ENCODE results near the gene PRKCE.
"Not testable (repeated sequence)": the region's sequence is repeated elsewhere in the genome, so short reads cannot be mapped to it uniquely, and the experiment has no call there.

PRKCE gene

GRCh38 chr2:45669032-45669486 is 17.6 kb downstream of the PRKCE start:
- no peak for DNase-seq (ENCODE audit: low read depth)

- no peak for DNase-seq (ENCODE audit: low read depth)
Observed at GRCh38 chr2:45670646-45671045, 19.2 kb downstream of the PRKCE start.

- no peak for DNase-seq (ENCODE audit: low read depth)
Observed at GRCh38 chr2:45672138-45672537, 20.7 kb downstream of the PRKCE start.

DNA sequence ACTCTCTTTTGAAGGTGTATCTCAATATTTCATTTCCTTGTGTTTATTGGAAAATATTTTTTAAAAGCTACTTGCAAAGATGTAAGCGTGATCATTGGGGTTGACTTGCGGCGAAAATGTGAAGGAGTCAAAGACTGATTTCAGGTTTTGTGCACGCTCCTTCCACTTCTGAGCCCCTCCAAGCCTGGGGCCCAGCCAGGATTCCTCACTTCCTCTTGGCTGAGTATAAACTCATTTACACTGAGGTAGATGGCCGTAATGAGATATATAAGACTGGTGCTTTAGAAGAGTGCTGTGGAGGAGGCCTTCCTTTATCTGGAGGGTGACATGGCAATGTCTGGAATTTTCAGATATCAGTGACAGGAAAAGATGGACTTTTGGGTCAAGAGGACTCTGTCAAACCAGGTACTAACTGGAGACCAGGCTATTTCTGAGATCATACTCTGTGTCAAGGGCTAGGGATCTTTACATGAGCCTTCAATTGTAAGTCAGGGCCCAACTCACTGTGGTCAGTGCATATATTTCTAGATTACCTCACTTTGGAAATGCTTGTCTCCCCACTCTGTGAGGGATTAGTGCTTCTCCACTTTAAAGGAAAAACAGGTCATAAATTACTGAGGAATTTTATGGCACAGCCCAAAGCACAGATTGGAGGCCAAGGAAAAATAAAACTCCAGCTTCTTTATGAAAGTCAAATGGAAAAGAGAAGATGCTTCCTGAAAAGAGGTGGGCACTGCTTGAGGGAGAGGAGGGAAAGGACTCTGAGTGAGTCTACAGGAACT is 22.8 kb downstream of the PRKCE start:
- DNase-seq (ENCODE audit: low read depth) = no peak

DNA sequence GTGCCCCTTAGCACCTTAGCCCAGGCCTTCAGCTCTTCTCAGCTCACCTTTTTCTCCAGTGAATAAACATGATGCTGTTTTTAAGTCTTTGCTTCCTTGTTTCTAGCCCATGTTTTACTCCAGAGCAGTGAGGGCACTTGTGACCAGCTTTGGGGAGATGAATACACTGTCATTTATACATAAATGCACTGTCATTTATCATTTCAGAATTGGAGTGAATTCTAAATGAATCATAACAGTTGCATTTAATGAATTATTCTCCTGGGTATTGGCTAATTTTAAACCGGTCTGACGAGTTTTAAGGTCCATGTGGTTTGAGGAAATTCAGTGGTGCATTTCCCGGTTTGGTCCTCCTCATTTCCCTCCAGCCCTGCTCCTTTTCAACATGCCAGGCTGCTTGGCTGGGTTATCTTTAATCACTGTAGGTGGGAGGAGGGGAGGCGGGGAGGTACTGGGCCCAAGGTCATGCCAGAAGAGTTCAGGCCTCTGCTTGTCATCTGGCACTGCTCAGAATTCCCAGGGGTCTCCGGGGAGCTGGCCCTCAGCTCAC is 23.9 kb downstream of the PRKCE start:
- no peak for DNase-seq (ENCODE audit: low read depth)

GRCh38 chr2:45676088-45676487 is 24.6 kb downstream of the PRKCE start:
- no peak for DNase-seq (ENCODE audit: low read depth)

DNA sequence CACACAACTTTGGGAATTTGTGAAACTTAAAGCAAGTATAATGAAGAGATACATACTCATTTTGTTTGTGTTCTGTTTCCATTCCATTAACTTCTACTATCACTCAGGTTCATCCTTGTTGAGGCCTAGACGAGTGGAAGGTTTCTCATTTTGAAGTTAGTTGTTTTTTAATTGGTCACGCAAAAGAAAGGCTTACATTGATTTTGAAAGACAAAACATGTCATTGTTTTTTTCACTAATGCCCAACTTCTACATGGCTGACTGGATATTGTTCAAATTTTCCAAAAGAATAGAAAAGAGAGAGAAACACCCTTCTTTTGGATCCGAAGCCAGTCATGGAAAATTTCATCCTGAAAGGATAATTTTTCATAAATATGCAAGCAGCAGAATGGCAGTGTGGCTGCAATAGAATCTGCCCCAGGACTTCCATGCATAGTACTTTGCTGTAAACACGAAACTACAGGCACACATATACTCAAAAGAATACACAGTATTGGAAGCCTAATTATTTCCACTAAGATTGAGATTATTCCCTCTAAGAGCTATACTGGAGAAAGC is 27.4 kb downstream of the PRKCE start:
- DNase-seq (ENCODE audit: low read depth) = no peak

DNA sequence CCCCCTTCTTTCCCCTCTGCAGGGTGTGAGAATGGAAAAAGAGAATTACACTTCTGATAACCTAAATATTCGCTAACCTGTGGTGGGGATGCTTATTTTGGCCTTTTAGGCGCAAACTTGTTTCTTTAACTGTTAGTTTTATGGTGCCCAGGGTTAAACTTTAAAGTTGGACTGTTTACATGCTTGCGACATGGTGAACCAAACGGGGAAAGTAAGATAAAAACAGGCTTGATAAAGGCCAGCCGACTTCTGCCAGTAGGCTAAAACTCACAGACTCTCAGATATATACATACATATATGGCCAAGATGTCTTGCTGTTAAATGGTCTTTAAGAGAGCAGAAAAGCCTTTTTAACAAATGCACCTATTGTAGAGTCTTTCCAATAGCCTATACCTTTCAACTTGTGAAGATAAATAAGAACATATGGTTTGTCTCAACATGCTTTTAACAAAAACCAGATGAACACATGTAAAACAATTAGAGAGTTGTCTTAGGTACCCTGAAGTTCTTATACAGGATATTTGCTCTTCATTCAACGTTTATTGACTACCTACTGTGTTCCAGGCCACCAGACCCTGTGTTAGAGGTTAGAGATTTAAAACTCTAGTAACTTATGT is 29.0 kb downstream of the PRKCE start:
- no peak for DNase-seq (ENCODE audit: low read depth)

DNA sequence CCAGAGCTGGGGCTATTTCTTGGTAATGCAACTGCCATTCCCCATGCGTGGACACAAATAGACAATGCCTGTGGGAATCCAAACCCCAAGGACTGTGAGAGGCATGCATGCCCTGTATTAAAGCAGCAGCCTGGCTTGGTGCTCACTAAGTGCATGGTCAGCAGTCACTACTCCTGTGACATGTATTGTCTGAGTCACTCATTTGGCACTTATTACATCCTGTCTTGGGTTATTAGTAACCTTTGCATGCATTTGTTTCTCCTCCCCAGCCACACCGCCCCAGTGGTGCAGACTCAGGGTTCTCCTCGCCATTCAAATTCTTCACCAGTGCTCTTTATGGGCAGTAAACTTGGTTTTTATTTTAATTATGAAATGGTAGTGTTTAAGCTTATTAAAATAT is 30.2 kb downstream of the PRKCE start:
- DNase-seq (ENCODE audit: low read depth) = no peak

GRCh38 chr2:45683292-45683691 is 31.8 kb downstream of the PRKCE start:
- no peak for DNase-seq (ENCODE audit: low read depth)

DNA sequence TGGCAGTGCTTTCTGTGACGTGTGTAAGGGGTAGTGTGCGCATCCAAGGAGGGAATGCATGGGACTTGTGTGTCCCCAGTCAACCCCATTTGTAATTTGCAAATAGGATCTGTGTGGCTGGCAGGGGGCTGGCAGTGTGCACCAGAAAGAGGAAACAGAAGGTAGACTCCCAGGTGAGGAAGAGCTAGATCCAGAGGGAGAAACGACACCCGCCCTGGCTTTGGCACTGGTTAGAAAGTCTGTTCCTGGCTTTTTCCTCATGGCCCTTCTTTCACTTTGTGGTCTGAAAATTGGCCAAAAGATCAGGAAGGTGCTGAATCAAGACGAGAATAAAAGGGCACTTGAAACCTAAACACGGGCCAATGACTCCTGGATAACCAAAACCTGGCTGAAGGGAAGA is 33.3 kb downstream of the PRKCE start:
- no peak for DNase-seq (ENCODE audit: low read depth)

DNA sequence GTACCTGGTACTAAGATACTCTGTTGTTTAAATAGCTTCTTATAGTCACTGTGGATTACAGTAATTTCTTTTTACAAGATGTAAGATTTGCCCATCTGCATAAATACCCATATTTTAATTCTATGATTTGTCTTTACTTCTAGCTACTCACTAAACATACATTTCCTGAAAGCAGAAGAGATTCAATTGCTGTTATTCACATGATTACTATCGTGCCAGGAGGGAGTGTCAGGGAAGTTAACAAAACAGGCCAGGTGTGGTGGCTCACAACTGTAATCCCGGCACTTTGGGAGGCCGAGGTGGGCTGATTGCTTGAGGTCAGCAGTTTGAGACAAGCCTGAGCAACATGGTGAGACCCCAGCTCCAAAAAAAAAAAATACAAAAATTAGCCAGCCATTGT is 33.8 kb downstream of the PRKCE start:
- DNase-seq (ENCODE audit: low read depth) = no peak

GRCh38 chr2:45687964-45688363 is 36.5 kb downstream of the PRKCE start:
- no peak for DNase-seq (ENCODE audit: low read depth)

DNA sequence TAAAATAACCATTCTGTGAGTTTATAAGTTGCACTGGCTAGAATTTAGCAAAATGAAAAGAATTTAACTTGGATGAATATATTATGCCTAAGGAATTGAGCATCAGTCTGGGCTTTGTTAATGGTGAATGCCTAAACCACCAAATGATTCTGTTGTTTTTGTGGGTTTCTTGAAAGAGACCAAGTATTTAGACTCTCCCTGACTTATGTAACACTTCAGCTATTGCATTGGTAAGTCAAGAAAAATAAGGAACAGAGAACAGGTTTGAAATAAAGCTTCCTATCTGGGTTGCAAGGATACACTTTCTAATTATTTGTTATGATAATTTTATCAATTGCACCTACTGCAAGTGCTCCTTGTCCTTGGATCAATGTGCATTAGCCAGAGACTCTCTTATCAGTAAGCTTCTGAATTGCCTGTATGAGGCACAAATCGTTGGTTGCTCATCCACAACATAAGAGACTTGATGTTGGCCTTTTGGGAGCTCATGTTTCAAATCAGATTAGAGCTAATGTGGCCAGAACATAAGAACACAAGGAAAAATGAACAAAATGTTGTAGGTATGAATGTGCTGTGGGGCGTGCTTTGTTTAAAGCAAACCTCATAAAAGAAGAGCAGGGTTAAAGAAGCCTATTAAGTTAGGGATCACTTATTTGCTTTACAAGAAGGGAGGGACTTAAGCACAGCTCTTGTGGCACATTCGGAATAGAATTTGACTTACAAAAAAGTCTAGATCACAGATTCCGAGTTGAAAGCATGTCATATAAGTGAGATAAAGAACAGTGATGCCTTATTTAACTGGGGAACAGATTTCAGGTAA is 37.2 kb downstream of the PRKCE start:
- DNase-seq (ENCODE audit: low read depth) = no peak

DNA sequence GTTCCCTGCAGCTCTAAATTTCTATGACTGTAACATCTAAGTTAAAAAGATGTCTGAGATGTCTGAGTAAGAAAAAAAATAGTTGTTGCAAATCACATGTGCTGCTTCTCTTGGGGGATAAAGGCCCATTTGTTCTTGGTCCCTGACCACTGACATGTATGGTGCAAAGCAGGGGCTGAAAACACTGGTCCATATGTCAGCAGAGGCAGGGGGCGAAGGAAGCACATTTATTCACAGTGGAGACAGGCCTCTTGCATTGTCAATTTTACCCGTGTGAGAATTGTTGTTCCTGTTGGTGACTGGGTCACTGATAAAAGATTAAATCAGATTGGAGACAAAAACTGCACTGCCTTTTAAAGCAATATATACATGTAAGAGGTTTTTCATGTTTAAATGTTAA is 38.8 kb downstream of the PRKCE start:
- no peak for DNase-seq (ENCODE audit: low read depth)

DNA sequence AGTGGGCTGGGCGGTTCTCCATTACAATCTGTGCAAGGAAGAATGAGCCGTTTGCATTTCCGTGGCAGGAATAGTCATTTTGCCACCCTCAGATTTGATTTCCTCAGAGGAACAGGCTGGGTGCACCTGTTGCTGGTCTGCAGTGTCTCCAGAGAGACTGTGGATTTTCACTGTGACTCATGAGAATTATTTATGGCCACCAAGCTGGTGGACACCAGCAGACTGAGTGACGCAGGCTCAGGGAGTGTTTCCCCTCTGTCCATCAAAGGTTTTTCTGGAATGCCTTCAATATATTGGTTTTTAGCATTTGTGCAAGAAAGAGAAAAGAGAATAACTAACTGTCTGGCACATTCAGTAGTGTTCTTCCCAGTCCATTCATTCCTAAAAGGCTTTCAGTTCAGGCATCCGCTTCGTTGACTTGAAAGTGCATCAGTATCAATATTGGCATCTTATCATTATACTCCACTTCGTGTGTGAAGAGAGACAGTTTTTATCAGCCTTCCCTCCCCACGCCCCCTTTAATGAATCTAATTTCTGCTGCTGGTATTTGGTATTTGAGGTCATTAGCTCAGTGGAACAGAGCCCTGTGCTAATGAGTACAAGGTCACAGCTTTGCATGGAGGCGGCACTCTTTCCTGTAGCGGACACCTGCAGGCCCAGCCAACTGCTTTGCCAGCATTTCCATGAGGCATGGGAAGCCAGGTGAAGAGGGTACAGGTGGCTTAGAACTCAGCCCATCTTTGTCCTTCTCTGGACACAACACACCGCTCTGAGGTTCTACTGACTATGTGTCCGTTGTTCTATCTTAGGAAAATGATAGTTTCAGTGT is 39.9 kb downstream of the PRKCE start:
- no peak for DNase-seq (ENCODE audit: low read depth)

- DNase-seq (ENCODE audit: low read depth) = no peak
Observed at GRCh38 chr2:45692566-45692965, 41.1 kb downstream of the PRKCE start.

- not testable (repeated sequence) for DNase-seq (ENCODE audit: low read depth)
Observed at GRCh38 chr2:45695480-45696007, 44.1 kb downstream of the PRKCE start.

DNA sequence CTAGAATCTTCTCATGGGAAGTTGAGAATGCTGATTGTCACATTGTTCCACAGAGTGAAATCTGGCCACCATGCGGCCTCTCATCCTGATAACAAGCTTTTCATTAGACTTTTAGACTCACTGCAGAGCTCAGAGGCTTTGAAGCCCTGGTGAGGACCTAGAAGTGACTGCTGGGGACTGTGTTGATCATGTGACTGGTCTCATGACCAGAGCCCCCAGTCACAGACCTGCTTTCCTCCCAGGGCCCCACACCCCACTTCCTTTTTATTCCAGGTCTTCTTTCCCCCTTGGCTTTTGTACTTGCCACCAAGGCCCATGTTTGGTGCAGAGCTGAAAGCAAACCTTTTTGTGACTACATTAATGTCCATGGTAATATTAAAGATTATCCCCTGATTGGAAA is 45.2 kb downstream of the PRKCE start:
- no peak for DNase-seq (ENCODE audit: low read depth)

GRCh38 chr2:45697190-45697589 is 45.7 kb downstream of the PRKCE start:
- DNase-seq (ENCODE audit: low read depth) = no peak

DNA sequence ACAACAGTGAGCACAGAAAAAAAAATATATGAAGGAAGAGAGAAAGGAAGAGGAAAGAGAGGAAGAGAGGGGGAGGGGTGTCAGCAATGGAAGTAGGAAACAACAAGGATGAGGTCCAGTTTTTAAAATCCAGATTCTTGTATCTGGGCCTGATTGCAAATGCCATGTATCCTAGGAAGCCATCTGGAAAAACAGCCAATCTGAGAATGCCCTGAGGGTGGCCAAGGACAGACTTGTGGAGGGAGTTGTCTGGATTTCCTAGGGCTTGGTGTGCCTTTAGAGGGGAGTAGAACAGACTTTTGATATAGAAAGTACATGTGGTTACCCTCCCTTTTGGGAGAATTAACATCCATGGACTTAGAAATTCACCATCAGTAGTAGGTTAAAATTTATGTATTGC is 47.1 kb downstream of the PRKCE start:
- no peak for DNase-seq (ENCODE audit: low read depth)

All from stimulated activated CD4-positive, alpha-beta T cell treated with anti-CD3 and anti-CD28 coated beads, Interleukin-2, amount 100 ng/mL, for 4 hours (primary cell).